AG04449 (cell line): ENCODE measurements around the gene GRN.

ENCODE experiments used
- CTCF ChIA-PET: fragments of 350-600 bp; formaldehyde crosslinking; extraction: SDS; loops from one replicate; lab custom pipeline; 2021; ENCODE audit warnings: antibody characterized with exemption; lab: Yijun Ruan, JAX
- POLR2A ChIA-PET: fragments of 400-600, 350-600 bp; formaldehyde crosslinking; extraction: SDS; loops from one replicate; lab custom pipeline; 2020; ENCODE audit warnings: antibody characterized with exemption, inconsistent platforms; lab: Yijun Ruan, JAX
- DNase-seq: peaks from one replicate; pipeline ENCODE4 v3.0.0-alpha.2; 2010; ENCODE audit warnings: low read depth, low spot score
- H3K4me3 ChIP-seq: 2 replicates; pipeline ENCODE4 v1.5.1; 2011; ENCODE audit warnings: low read depth, mild to moderate bottlenecking, control low read depth, low read length
- CTCF ChIP-seq: IDR thresholded peaks from one replicate; pipeline ENCODE4 v1.5.1; 2011; ENCODE audit warnings: mild to moderate bottlenecking, moderate library complexity, low read length, control low read depth, inconsistent platforms; ENCODE audit not compliant: insufficient read depth; ENCODE audit errors: missing control alignments

The GRN gene

GRCh38 chr17:44308865-44309264 is 36.2 kb upstream of the GRN start:
- POLR2A ChIA-PET, result no interaction called here
- DNase-seq, result no peak

GRCh38 chr17:44309472-44309871 is 35.6 kb upstream of the GRN start:
- ChIA-PET CTCF (no interaction called here), POLR2A (no interaction called here)
- TF ChIP-seq CTCF, result no peak
- H3K4me3 ChIP-seq, result no peak overlapping the region
- DNase-seq, result no peak

More at GRCh38 chr17:44308865-44309264, 36.2 kb upstream of the GRN start:
- no peak overlapping the region; the same call in 1 of the 2 replicates for H3K4me3 ChIP-seq
- no peak for TF ChIP-seq CTCF
- CTCF ChIA-PET, result no interaction called here

- DNase-seq, result no peak
- no peak for TF ChIP-seq CTCF
- no peak overlapping the region for H3K4me3 ChIP-seq
- CTCF ChIA-PET, result interaction anchor here (0.9 kb wide), 2 partner anchors 100 to 106 kb away, joined by 3 read pairs; no protein-coding TSS in a partner anchor
- POLR2A ChIA-PET, result no interaction called here
These were observed 34.9 kb upstream of the GRN start for GRCh38 chr17:44310188-44310587.

- CTCF ChIA-PET, result interaction anchor here (0.9 kb wide), 2 partner anchors 101 to 107 kb away, joined by 3 read pairs; no protein-coding TSS in a partner anchor
- no peak overlapping the region for H3K4me3 ChIP-seq
- TF ChIP-seq CTCF, result no peak
- POLR2A ChIA-PET, result no interaction called here
- no peak for DNase-seq
These were observed 34.3 kb upstream of the GRN start for GRCh38 chr17:44310609-44311376.

GRCh38 chr17:44311562-44312181 is 33.4 kb upstream of the GRN start:
- ChIA-PET POLR2A (no interaction called here), CTCF (no interaction called here)
- H3K4me3 ChIP-seq, result no peak overlapping the region
- TF ChIP-seq CTCF, result no peak
- DNase-seq, result no peak

GRCh38 chr17:44312396-44313104 is 32.6 kb upstream of the GRN start:
- TF ChIP-seq CTCF, result no peak
- DNase-seq, result no peak
- ChIA-PET CTCF (interaction anchor here (1.3 kb wide), 1 partner anchor 19 kb away, joined by 3 read pairs; no protein-coding TSS in a partner anchor), POLR2A (no interaction called here)
- H3K4me3 ChIP-seq, result no peak overlapping the region
